ENCODE data around the gene PFKP.

Gene PFKP

GRCh38 chr10:3025026-3025683, 42.2 kb upstream of the PFKP start:
- no peak for DNase-seq (ENCODE audit: low read depth, low spot score)
- no peak for TF ChIP-seq CTCF (IDR thresholded peaks at IDR 0.05; ENCODE audit: low read depth, low read length)
- in situ Hi-C loops (cut with HindIII; ENCODE audit: low sequenced_read_pairs), result no loop called here
- no peak overlapping the region for H3K4me3 ChIP-seq (ENCODE audit: low read depth, low read length)

- TF ChIP-seq CTCF (IDR thresholded peaks at IDR 0.05; ENCODE audit: low read depth, low read length), result no peak
- DNase-seq (ENCODE audit: low read depth, low spot score), result no peak
- no peak overlapping the region for H3K4me3 ChIP-seq (ENCODE audit: low read depth, low read length)
- in situ Hi-C loops (cut with HindIII; ENCODE audit: low sequenced_read_pairs), result no loop called here
These were observed 39.5 kb upstream of the PFKP start for GRCh38 chr10:3027866-3028265.

- DNase-seq (ENCODE audit: low read depth, low spot score), result no peak
- in situ Hi-C loops (cut with HindIII; ENCODE audit: low sequenced_read_pairs), result no loop called here
- no peak overlapping the region for H3K4me3 ChIP-seq (ENCODE audit: low read depth, low read length)
- no peak for TF ChIP-seq CTCF (IDR thresholded peaks at IDR 0.05; ENCODE audit: low read depth, low read length)
These were observed 38.9 kb upstream of the PFKP start for GRCh38 chr10:3028441-3028840.

GRCh38 chr10:3030765-3031164, 36.6 kb upstream of the PFKP start:
- TF ChIP-seq CTCF (IDR thresholded peaks at IDR 0.05; ENCODE audit: low read depth, low read length), result no peak
- no peak for DNase-seq (ENCODE audit: low read depth, low spot score)
- in situ Hi-C loops (cut with HindIII; ENCODE audit: low sequenced_read_pairs), result no loop called here
- no peak overlapping the region for H3K4me3 ChIP-seq (ENCODE audit: low read depth, low read length)

GRCh38 chr10:3031490-3031889, 35.9 kb upstream of the PFKP start:
- DNase-seq (ENCODE audit: low read depth, low spot score), result no peak
- TF ChIP-seq CTCF (IDR thresholded peaks at IDR 0.05; ENCODE audit: low read depth, low read length), result no peak
- no peak overlapping the region for H3K4me3 ChIP-seq (ENCODE audit: low read depth, low read length)
- in situ Hi-C loops (cut with HindIII; ENCODE audit: low sequenced_read_pairs), result no loop called here

- DNase-seq (ENCODE audit: low read depth, low spot score), result no peak
- no peak overlapping the region for H3K4me3 ChIP-seq (ENCODE audit: low read depth, low read length)
- no peak for TF ChIP-seq CTCF (IDR thresholded peaks at IDR 0.05; ENCODE audit: low read depth, low read length)
- in situ Hi-C loops (cut with HindIII; ENCODE audit: low sequenced_read_pairs), result no loop called here
These were observed 33.4 kb upstream of the PFKP start for GRCh38 chr10:3033925-3034324.

All from astrocyte of the spinal cord (primary cell).